B cell (primary cell): Measurements from ENCODE around the gene IL1RL1. TPM values are rescaled to one million over a fixed set of nuclear protein-coding genes. Genes with fewer than 3 reads are reported as not detected.

Experiments used
- ATAC-seq: fragments of 200-7000 bp; cut with Tn5 transposase; one replicate; pipeline ENCODE4 v1.10.0; 2021; ENCODE audit warnings: low read depth, mild to moderate bottlenecking, moderate number of reproducible peaks, moderate library complexity
- CTCF ChIA-PET: fragments of 350-600 bp; sonication (Branson Sonifier 250); formaldehyde crosslinking; loops from one replicate; lab custom pipeline; 2021; ENCODE audit warnings: antibody characterized with exemption, inconsistent platforms; lab: Charles Lee
- POLR2A ChIA-PET: fragments of 350-600 bp; sonication (Branson Sonifier 250); formaldehyde crosslinking; loops from one replicate; lab custom pipeline; 2021; ENCODE audit warnings: antibody characterized with exemption; lab: Charles Lee
- DNase-seq: peaks from one replicate; pipeline ENCODE4 v3.0.0; 2013
- H2AFZ ChIP-seq: 2 replicates; pipeline ENCODE4 v1.6.1; 2012; ENCODE audit warnings: mild to moderate bottlenecking, low read depth, low read length; ENCODE audit not compliant: insufficient read depth, poor library complexity, severe bottlenecking
- H3K27ac ChIP-seq, 2 donors: 1 replicate in 1 of 2; 2 replicates in 1 of 2; pipeline ENCODE4 v1.5.1; 2012 to 2013; ENCODE audit warnings: low read length in 2 of 2, mild to moderate bottlenecking in 2 of 2, moderate library complexity in 1 of 2
- H3K27me3 ChIP-seq, 4 experiments: fragments of 200-600 bp in 1 of 4; sonication (generic) in 1 of 4; replicated peaks in 1 of 4; 1 replicate in 2 of 4; 2 replicates in 2 of 4; pipeline versions ENCODE4 v1.6.1 to v1.7.0; 2013 to 2016; ENCODE audit warnings: low read length in 3 of 4, mild to moderate bottlenecking in 2 of 4, mixed read lengths in 1 of 4, moderate library complexity in 1 of 4; ENCODE audit not compliant: insufficient read depth in 4 of 4, control insufficient read depth in 3 of 4; ENCODE audit errors: control extremely low read depth in 1 of 4
- H3K36me3 ChIP-seq, 2 experiments: replicated peaks in 1 of 2; 1 replicate in 1 of 2; 2 replicates in 1 of 2; pipeline versions ENCODE4 v1.6.1 to v1.7.1; 2013; ENCODE audit warnings: low read length in 1 of 2; ENCODE audit not compliant: insufficient read depth in 2 of 2, control insufficient read depth in 1 of 2; ENCODE audit errors: control extremely low read depth in 1 of 2, extremely low read depth in 1 of 2
- H3K4me1 ChIP-seq, 2 donors: fragments of 200-600 bp in 1 of 2; sonication (generic) in 1 of 2; 1 replicate in 1 of 2; 2 replicates in 1 of 2; pipeline versions ENCODE4 v1.5.1 to v1.6.1; 2013 to 2017; ENCODE audit warnings: low read length in 2 of 2; ENCODE audit not compliant: control insufficient read depth in 2 of 2, insufficient read depth in 2 of 2
- H3K4me2 ChIP-seq: replicated peaks from 2 replicates; pipeline ENCODE3; 2012; ENCODE audit warnings: mild to moderate bottlenecking, low read depth, low read length; ENCODE audit not compliant: poor library complexity, severe bottlenecking
- H3K4me3 ChIP-seq, 5 experiments: fragments of 200-600 bp in 1 of 5; sonication (generic) in 1 of 5; 1 replicate in 3 of 5; 2 replicates in 2 of 5; pipeline versions ENCODE4 v1.5.1 to v1.7.0; 2011 to 2016; ENCODE audit warnings: low read length in 4 of 5, mild to moderate bottlenecking in 4 of 5, low read depth in 2 of 5, control low read depth in 1 of 5, moderate library complexity in 1 of 5; ENCODE audit not compliant: insufficient read depth in 1 of 5; ENCODE audit errors: control extremely low read depth in 1 of 5, extremely low read depth in 1 of 5
- H3K79me2 ChIP-seq: fragments of 200-600 bp; sonication (generic); one replicate; pipeline ENCODE4 v1.6.0; 2016; ENCODE audit warnings: low read length; ENCODE audit not compliant: control insufficient read depth, insufficient read depth
- H3K9ac ChIP-seq: fragments of 200-600 bp; sonication (generic); 2 replicates; pipeline ENCODE4 v1.6.1; 2017; ENCODE audit warnings: mild to moderate bottlenecking, low read length, moderate library complexity
- H3K9me3 ChIP-seq, 3 donors: one replicate each; pipeline versions ENCODE4 v1.6.1 to v1.7.1; 2013; ENCODE audit warnings: low read length in 2 of 3; ENCODE audit not compliant: control insufficient read depth in 2 of 3, insufficient read depth in 1 of 3; ENCODE audit errors: control extremely low read depth in 1 of 3
- H4K20me1 ChIP-seq: 2 replicates; pipeline ENCODE4 v1.6.0; 2012; ENCODE audit warnings: mild to moderate bottlenecking, low read length; ENCODE audit not compliant: insufficient read depth, control insufficient read depth, poor library complexity, severe bottlenecking
- H3K27ac Mint-ChIP-seq: one replicate; pipeline ENCODE4 v1.8.0; 2021; ENCODE audit warnings: mixed read lengths
- H3K27me3 Mint-ChIP-seq: one replicate; pipeline ENCODE4 v1.8.0; 2021; ENCODE audit warnings: mixed read lengths
- H3K4me1 Mint-ChIP-seq: one replicate; pipeline ENCODE4 v1.8.0; 2021; ENCODE audit warnings: mixed read lengths
- H3K4me3 Mint-ChIP-seq: one replicate; pipeline ENCODE4 v1.8.0; 2021; ENCODE audit warnings: mixed read lengths
- H3K9me3 Mint-ChIP-seq: one replicate; pipeline ENCODE4 v1.8.0; 2022; ENCODE audit warnings: mixed read lengths; ENCODE audit not compliant: insufficient read depth
- EZH2 ChIP-seq: IDR thresholded peaks from 2 replicates; pipeline ENCODE4 v1.6.1; 2012; ENCODE audit warnings: borderline replicate concordance, low read depth, mild to moderate bottlenecking, moderate library complexity, low read length; ENCODE audit not compliant: insufficient read depth, poor library complexity, severe bottlenecking
- WGBS: methylation state at CpG from one replicate; pipeline ENCODE4 v1.1.5; 2013; ENCODE audit warnings: missing lambda C conversion rate; ENCODE audit not compliant: insufficient coverage; 5-methylcytosine and 5-hydroxymethylcytosine counted together
- intact Hi-C: fragments of 100-400 bp; cut with micrococcal nuclease; formaldehyde crosslinking; loops from one replicate; pipeline ENCODE4 v1.10.0; 2022
- polyA plus RNA-seq: library from polyadenylated mRNA; depleted of rRNA; stranded (reverse); fragments of >200 nt; gene quantifications from 2 replicates; pipeline ENCODE4 v1.2.3, GENCODE V29; 2012
- total RNA-seq, 2 donors: library from RNA; stranded (reverse); fragments of 120-200 nt in 1 of 2; gene quantifications; 1 replicate in 1 of 2; 2 replicates in 1 of 2; pipeline versions ENCODE4 v1.2.3 to v1.2.4, GENCODE V29; 2013 to 2022
- TF ChIP-seq, protein P1 (sequence below): fragments of 200-600 bp; IDR thresholded peaks from one replicate; pipeline ENCODE4 v1.8.0; 2022; ENCODE audit warnings: antibody characterized with exemption, mild to moderate bottlenecking

IL1RL1 gene
- total and polyA plus RNA-seq, 2 donors (not counting 1 experiment from before 2014, with no cell fraction given), result not detected

DNA sequence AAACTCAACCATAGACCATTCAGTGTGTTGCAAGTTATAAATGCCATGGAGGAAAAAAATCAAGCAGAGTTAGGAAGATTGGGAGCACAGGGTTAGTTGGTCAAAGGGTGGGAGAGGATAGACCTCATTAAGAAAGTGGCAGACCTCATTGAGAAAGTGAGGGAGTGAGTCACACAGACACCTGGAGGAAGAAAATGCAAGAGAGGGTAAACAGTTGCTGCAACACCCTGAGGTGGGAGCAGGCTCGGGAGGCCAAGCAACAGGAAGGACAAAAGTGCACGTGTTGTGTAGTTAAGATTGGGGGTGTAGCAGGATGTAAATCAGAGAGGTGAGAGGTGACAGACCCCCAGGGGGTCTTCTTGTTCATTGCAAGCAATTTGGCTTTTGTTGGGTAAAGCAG, 6.4 kb downstream of the IL1RL1 start:
- no peak overlapping the region for H3K27ac ChIP-seq
- no peaks in the 10 kb centered on the region for H3K27me3 ChIP-seq
- WGBS, result 39% methylated on average over 2 of the region's 2 CpGs
- no peaks in the 10 kb centered on the region for H3K79me2 ChIP-seq
- Mint-ChIP-seq H3K27me3 (peaks cover 13% of the 10 kb centered on the region), H3K4me1 (no peaks in the 10 kb centered on the region), H3K27ac (no peak overlapping the region), H3K4me3 (no peak overlapping the region), H3K9me3 (no peaks in the 10 kb centered on the region)
- intact Hi-C loops, result no loop called here
- POLR2A ChIA-PET, result no interaction called here
- no peaks in the 10 kb centered on the region for H3K9me3 ChIP-seq
- no peak for DNase-seq
- H3K4me3 ChIP-seq, result no peak overlapping the region
- H3K4me2 ChIP-seq, result no peak overlapping the region
- no peaks in the 10 kb centered on the region for H3K4me1 ChIP-seq
- no peaks in the 10 kb centered on the region for H3K36me3 ChIP-seq
- no peak for ATAC-seq
- no peak overlapping the region for H2AFZ ChIP-seq
- TF ChIP-seq, protein P1, sequence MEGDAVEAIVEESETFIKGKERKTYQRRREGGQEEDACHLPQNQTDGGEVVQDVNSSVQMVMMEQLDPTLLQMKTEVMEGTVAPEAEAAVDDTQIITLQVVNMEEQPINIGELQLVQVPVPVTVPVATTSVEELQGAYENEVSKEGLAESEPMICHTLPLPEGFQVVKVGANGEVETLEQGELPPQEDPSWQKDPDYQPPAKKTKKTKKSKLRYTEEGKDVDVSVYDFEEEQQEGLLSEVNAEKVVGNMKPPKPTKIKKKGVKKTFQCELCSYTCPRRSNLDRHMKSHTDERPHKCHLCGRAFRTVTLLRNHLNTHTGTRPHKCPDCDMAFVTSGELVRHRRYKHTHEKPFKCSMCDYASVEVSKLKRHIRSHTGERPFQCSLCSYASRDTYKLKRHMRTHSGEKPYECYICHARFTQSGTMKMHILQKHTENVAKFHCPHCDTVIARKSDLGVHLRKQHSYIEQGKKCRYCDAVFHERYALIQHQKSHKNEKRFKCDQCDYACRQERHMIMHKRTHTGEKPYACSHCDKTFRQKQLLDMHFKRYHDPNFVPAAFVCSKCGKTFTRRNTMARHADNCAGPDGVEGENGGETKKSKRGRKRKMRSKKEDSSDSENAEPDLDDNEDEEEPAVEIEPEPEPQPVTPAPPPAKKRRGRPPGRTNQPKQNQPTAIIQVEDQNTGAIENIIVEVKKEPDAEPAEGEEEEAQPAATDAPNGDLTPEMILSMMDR, result no peak
- no peak for TF ChIP-seq EZH2
- CTCF ChIA-PET, result no interaction called here
- no peak overlapping the region for H3K9ac ChIP-seq
- H4K20me1 ChIP-seq, result no peaks in the 10 kb centered on the region

- Histone ChIP-seq H3K9ac (no peak overlapping the region), H3K9me3 (no peaks in the 10 kb centered on the region), H2AFZ (no peak overlapping the region), H3K27me3 (no peaks in the 10 kb centered on the region), H3K79me2 (no peaks in the 10 kb centered on the region), H3K4me3 (no peak overlapping the region), H4K20me1 (no peaks in the 10 kb centered on the region), H3K4me1 (no peaks in the 10 kb centered on the region), H3K36me3 (no peaks in the 10 kb centered on the region), H3K4me2 (no peak overlapping the region), H3K27ac (no peak overlapping the region)
- intact Hi-C loops, result no loop called here
- Mint-ChIP-seq H3K4me3 (no peak overlapping the region), H3K9me3 (no peaks in the 10 kb centered on the region), H3K4me1 (no peaks in the 10 kb centered on the region), H3K27ac (no peak overlapping the region), H3K27me3 (peaks cover 16% of the 10 kb centered on the region)
- CTCF ChIA-PET, result no interaction called here
- POLR2A ChIA-PET, result no interaction called here
- WGBS, result 94% methylated on average over 1 of the region's 2 CpGs
- DNase-seq (no peak), ATAC-seq (no peak)
- TF ChIP-seq EZH2, result no peak
- TF ChIP-seq, protein P1, result no peak
Measured at GRCh38 chr2:102318437-102318836, 7.1 kb downstream of the IL1RL1 start.
